ENCODE measurements around the gene CTSZ.
"Not testable (repeated sequence)": the region's sequence is repeated elsewhere in the genome, so short reads cannot be mapped to it uniquely, and the experiment has no call there.

CTSZ gene

GRCh38 chr20:58980711-58981627 lies 26.1 kb downstream of the CTSZ start, which contains the start of gene NELFCD:
NELFCD (plus strand) TSS chr20:58981256; CDS start chr20:58981310, 54 bp downstream.
- DNase-seq (ENCODE audit: low read depth in 2 of 2), result peak; percentile 61 to 83

- no peak for DNase-seq (ENCODE audit: low read depth in 2 of 2)
Measured at GRCh38 chr20:58978351-58979190, 28.5 kb downstream of the CTSZ start.

GRCh38 chr20:58976061-58976730 lies 30.9 kb downstream of the CTSZ start:
- no peak for DNase-seq (ENCODE audit: low read depth in 2 of 2)

- DNase-seq (ENCODE audit: low read depth in 2 of 2), result no peak
Measured at GRCh38 chr20:58975353-58975752, 31.7 kb downstream of the CTSZ start.

GRCh38 chr20:58973866-58974265 lies 33.2 kb downstream of the CTSZ start:
- DNase-seq (ENCODE audit: low read depth in 2 of 2), result no peak

GRCh38 chr20:58973179-58973578 lies 33.9 kb downstream of the CTSZ start:
- DNase-seq (ENCODE audit: low read depth in 2 of 2), result no peak

- no peak for DNase-seq (ENCODE audit: low read depth in 2 of 2)
Measured at GRCh38 chr20:58971429-58971828, 35.6 kb downstream of the CTSZ start.

GRCh38 chr20:58970146-58970545 lies 36.9 kb downstream of the CTSZ start:
- no peak for DNase-seq (ENCODE audit: low read depth in 2 of 2)

GRCh38 chr20:58969439-58969838 lies 37.6 kb downstream of the CTSZ start:
- DNase-seq (ENCODE audit: low read depth in 2 of 2), result no peak

GRCh38 chr20:58967652-58968429 lies 39.2 kb downstream of the CTSZ start:
- no peak for DNase-seq (ENCODE audit: low read depth in 2 of 2)

GRCh38 chr20:58965270-58966064 lies 41.6 kb downstream of the CTSZ start:
- no peak for DNase-seq (ENCODE audit: low read depth in 2 of 2)

GRCh38 chr20:58963922-58964321 lies 43.1 kb downstream of the CTSZ start:
- DNase-seq (ENCODE audit: low read depth in 2 of 2), result not testable (repeated sequence)

GRCh38 chr20:58963060-58963584 lies 43.9 kb downstream of the CTSZ start:
- DNase-seq (ENCODE audit: low read depth in 2 of 2), result no peak

- DNase-seq (ENCODE audit: low read depth in 2 of 2), result no peak
Measured at GRCh38 chr20:58959652-58960051, 47.4 kb downstream of the CTSZ start.

- no peak for DNase-seq (ENCODE audit: low read depth in 2 of 2)
Measured at GRCh38 chr20:58956078-58956477, 51.0 kb downstream of the CTSZ start.

GRCh38 chr20:58953050-58953449 lies 54.0 kb downstream of the CTSZ start:
- no peak for DNase-seq (ENCODE audit: low read depth in 2 of 2)

GRCh38 chr20:58950603-58951002 lies 56.5 kb downstream of the CTSZ start:
- DNase-seq (ENCODE audit: low read depth in 2 of 2), result no peak

- not testable (repeated sequence) for DNase-seq (ENCODE audit: low read depth in 2 of 2)
Measured at GRCh38 chr20:58947797-58948388, 59.2 kb downstream of the CTSZ start.

- no peak for DNase-seq (ENCODE audit: low read depth in 2 of 2)
Measured at GRCh38 chr20:58945965-58946631, 61.0 kb downstream of the CTSZ start.

All from stimulated activated CD8-positive, alpha-beta memory T cell treated with anti-CD3 and anti-CD28 coated beads, Interleukin-7, amount 100 ng/mL, for 4 hours (primary cell).